Activated CD8-positive, alpha-beta memory T cell treated with anti-CD3 and anti-CD28 coated beads, Interleukin-2, amount 50 U/mL, for 4 hours (primary cell): ENCODE results near the gene SLU7.
"Not testable (repeated sequence)": the region's sequence is repeated elsewhere in the genome, so short reads cannot be mapped to it uniquely, and the experiment has no call there.

Experiments
- DNase-seq: peaks from one replicate; pipeline ENCODE4 v3.0.0-alpha.2; 2020

The SLU7 gene

DNA sequence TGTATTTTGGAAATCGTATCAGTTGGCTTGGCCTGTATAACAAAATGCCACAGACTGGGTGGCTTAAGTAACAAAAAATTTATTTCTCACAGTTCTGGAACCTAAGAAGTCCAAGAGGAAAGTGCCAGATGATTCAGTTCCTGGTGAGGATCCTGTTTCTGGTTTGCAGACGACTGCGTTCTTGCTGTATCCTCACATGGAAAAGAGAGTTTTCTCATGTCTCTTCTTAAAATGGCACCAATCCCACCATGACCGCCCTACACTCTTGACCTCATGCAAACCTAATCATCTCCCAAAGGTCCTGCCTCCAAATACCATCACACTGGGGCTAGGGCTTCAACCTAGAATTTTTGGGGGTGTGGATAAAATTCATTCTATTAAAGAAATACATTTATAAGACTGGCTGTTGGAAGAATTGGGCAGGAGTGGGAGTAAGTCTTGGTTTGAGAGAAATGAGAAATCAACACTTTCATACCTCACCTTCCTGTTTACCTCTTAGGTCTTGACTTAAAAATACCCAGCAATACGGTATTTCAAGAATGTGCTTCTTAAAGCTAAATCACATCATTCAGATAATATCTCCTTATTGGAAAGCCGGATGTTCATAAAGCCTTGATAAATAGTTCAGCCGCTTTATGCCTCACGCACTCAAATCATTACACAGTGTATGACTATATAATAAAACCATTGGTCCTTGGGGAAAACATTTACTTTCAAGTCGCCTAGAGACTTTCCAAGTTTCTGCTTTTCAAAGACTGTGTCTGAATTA is 31.5 kb upstream of the SLU7 start:
- DNase-seq: no peak

DNA sequence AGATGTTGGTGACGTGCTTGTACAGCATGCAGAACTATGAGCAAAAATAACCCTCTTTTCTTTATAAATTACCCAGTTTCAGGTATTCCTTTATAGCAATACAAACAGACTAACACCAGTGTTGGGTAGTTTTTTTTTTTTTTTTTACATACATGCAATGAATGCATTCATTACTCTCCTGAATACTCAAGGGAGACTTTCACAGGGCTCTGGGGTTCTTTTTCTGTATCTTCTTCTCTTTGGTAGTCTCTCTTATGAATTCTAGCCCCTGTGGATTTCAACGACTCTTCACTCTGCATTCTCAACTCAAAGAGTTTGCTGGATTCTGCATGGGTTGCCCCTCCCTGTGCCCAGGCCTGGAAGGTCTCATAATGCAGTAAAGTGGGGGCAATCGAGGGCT is 30.6 kb upstream of the SLU7 start:
- no peak for DNase-seq

DNA sequence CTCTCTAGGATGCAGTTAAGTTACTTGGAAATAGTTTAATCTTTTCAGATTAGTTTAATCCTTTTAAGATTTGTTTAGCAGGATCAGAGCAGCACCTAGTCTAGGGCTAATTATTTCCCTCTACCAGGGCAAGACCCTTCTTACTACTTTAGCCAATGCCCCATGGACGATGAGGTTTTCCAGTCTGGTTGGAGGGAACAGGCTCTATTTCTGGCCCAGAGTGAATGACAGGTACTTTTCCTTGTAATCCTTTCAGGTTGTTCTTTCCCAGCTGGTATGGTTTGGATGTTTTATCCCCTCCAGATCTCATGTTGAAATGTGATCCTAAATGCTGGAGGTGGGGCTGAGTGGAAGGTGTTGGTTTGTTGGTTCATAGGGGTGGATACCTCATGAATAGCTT is 30.0 kb upstream of the SLU7 start:
- DNase-seq: no peak

DNA sequence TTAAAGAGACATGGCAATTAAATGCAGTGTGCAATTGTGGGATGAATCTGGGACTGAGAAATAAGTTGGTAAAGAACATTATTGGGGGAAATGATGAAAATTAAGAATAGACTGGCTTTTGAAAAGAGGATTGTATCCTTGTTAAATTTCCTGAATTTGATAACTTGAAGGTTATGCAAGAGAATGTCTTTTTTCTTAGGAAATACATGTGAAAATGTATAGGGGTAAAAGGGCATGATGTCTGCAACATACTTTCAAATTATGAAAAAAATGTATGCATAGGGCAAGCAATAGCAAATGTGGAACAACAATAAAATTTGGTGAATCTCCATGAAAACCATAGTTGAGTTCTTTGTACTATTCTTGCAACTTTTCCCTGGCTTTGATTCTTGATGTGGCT is 26.9 kb upstream of the SLU7 start:
- no peak for DNase-seq

DNA sequence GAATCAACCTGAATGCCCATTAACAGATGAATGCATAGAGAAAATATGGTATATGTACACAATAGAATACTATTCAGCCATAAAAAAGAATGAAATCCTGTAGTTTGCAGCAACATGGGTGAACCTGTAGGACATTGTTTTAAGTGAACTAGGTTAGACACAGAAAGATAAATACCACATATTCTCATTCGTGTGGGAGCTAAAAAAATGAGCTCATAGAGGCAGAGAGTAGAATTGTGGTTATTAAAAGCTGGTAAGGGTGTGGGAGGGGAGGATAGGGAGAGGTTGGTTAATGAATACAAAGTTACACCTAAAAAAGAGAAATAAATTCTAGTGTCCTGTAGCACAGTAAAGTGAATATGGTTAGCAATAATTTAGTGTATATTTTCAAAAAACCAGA is 26.3 kb upstream of the SLU7 start:
- no peak for DNase-seq

DNA sequence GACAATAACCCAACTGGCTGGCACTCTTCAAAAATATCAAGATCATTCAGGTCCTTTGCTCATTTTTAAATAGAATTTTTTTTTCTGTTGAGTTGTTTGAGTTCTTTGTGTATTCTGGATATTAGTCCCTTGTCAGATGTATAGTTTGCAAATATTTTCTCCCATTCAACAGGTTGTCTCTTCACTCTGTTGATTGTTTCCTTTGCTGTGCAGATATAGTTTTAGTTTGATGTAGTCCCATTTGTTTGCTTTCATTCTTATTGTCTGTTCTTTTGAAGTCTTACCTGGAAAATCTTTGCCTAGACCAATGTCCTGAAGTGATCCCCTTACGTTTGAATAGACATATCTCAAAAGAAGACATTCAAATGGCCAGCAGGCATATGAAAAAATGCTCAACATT is 25.5 kb upstream of the SLU7 start:
- no peak for DNase-seq

DNA sequence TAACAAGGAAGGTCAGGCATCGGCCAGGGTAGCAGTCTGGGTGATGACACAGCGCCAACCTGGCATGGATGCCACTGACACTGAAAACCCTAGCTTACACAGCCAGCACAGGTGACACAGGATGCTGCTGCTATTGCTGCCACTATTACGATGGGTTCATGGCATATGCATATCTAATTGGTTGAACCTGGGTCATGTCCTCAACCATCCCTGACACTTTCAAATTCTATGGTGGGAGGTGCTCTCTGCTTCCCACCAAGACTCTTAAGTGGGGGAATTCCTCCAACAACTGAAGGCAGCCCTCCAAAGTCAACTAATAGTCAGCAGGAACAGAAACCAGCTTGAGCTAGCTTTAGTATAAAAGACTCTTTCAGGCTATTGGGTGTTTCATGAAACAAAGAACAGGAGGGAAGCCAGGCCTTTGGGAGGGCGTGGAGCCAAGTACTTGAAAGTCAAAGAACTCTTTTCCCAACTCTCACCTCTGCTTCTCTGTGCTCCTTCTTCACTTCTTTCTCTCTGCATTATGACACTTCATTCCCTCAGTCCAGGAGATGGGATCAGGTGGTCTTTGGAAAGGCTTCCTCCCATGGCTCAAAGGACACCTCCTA is 24.0 kb upstream of the SLU7 start:
- DNase-seq: no peak

DNA sequence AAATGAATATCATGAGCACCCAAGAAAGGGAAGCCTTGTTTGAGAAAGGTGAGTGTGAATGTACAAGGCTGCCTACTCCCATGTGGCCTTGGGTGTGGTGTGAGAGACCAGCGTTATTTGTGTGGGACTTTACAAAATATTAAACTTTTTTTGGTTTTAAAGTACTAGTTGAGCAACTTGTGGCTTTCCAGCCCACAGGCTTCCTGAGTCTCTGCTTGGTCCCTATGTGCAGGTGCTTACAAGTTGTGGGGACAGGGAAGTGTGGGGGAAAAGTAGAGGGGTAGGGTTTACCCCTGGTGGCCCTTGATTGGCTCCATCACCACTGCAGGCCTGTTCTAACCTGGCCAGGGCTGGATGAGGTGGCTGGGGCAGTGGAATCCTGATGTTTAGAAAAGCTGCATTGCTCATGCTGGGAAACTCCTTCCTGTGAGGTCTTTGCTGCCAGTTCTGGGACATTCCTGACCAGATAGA is 22.5 kb upstream of the SLU7 start:
- no peak for DNase-seq

DNA sequence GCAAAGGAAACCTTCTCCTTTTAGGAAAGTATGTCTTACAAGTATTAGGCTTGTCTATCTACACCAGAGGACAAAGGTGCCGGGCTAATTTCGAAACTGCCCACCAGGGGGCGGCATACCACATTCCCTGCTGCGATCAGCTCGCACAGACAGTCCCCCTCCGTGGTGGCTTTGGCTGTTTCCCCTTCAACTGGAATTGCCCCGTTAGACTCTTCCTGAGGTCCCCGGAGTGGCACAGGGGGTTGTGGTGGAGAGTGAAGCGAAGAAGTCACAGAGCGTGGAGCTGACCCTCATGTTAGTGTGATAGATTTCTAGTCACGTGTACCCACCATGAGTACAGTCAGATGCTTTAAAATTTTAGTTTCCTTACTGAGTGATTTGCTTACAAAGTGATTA is 20.3 kb upstream of the SLU7 start:
- DNase-seq: peak; percentile 94

DNA sequence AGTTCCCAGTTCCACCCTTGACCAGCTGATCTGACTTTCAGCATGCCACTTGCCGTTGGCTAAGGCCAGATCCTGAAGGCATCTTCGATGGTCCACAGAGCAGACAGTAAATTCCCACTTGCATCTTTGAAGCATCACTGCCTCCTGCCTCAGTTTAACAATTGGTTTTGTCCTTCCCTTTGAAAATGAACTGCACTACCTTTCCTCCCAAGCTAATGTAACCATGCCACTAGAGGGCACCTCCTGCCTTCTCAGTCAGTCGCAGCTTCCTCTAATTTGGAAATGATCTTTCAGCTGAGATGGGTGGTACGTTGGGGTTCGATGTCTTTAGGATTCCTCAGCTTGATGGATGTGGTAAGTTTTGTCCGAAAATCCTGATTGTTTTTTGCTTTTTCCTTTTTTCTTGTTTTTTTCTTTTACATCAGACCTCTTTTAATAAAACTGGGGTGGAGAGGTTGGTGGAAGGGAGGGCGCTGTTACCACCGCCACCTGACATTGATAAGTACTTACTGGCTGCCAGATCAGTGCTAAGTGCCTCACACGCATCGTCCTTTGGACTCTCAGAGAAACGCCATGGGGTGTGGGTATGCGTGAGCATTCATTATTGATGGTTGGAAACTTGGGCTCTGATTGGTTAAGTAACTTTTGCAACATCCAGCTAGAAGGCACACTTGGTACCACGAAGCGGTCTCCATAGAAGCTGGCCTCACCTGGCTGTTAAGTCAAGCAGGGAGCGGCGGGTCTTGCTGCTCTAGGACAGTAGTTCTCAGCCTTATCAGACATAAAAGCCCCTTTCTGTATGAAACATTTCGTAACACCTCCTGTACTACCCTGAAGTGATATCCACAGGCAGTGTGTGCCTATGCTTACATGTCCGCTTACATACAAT is 19.7 kb upstream of the SLU7 start:
- peak; percentile 44 for DNase-seq

DNA sequence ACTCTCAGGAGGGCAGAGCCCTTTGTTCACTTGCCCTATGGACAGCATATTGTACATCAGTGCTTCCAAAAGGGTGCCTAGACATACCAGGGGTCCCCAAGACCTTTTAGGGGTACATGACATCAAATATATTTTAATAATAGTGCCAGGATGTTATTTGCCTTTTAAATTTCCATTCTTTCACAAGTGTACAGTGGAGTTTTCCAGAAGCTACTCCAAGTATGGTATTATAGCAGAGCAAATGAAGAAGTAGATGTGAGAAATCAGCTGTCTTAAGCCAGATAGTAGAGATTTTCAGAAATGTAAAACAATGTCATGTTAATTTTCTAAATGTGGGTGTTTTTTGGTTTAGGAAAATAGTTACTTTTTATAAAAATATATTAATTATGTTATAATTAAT is 18.4 kb upstream of the SLU7 start:
- DNase-seq: no peak

DNA sequence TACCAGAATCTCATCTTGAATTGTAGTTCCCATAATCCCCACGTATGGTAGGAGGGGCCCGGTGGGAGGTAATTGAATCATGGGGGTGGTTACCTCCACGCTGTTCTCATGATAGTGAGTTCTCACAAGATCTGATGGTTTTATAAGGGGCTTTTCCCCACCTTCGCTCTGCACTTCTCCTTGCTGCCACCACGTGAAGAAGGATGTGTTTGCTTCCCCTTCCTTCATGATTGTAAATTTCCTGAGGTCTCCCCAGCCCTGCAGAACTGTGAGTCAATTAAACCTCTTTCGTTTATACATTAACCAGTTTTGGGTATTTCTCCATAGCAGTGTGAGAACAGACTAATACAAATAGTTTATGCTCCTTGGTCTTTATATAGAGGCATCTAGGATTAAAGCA is 17.8 kb upstream of the SLU7 start:
- DNase-seq: not testable (repeated sequence)

DNA sequence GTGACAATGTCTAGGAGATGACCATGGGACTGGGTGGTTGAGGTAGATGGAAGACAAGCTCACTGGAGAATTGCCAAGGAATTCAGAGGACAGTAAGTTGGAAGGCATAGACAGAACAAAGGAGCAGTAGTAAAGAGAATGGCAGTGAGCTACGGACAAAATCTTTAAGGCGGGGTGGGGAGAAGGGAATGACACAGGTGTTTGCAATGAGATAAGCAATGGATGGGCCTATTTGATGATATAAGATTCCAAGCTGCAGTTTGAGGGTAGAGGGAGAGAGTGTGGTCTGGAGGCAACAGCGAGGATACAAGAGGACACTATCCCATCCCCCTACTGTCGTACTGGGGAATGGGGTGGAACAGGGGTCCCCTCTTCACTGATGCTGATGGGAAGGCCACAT is 17.1 kb upstream of the SLU7 start:
- DNase-seq: no peak

DNA sequence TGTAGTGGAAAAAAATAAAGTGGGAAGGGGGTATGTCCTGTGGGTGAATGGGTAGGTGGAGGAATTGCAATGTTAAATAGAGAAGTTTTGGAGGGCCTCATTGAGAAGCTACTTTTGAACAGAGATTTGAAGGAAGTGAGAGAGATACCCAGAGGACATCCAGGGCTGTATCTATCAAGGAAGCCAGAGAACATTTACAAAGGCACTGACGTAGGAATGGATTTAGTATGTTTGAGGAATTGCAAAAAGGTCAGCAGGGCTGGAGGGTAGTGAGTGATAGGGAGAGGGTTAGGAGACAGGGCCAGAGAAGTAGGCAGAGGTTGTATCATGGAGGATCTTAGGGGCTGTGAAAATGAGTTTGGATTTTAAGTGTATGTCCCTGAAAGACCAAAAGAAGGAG is 16.7 kb upstream of the SLU7 start:
- no peak for DNase-seq

DNA sequence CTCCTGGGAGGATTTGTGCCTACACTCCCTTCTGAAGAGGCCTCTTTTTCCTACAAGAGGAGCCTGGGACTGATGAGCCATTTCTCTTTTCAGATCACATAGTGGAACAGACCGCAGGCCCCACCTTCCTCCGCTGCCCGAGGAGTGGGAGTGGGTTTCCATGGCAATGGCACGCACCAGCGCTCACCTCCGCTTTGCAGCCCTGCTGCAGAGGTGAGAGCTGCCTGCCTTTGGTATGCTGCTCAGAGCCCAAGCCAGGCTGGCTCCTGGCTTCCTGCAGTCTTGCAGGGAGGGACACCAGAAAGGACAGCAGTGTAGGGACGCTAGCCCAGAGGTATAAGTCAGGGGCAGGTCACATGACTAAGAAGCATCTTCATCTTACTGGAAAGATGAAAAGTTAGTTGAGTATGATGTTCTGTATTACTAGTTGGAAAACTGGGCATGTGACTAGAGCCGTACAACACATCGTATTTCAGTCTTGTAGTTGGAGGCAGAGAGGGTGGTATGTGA is 15.2 kb upstream of the SLU7 start:
- no peak for DNase-seq

DNA sequence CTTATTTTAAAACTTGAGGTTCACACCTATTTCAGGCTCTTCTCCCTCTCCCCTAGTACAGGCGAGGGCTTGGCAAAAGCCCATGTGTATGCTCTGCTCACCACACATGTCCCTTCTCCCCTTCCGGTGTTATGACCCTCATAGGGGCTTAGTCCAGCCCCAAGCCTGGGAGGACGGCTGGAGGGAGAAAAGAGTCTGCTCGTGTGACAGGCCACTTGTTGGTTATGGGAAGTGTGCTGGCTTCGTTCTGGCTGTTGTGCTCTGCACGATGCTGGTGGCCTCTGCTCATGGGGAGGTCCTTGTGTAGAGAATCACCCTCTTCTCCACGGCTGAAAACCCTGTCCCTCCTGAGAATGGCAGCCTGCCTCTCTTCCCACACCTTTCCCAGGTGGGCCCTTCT is 13.9 kb upstream of the SLU7 start:
- no peak for DNase-seq

DNA sequence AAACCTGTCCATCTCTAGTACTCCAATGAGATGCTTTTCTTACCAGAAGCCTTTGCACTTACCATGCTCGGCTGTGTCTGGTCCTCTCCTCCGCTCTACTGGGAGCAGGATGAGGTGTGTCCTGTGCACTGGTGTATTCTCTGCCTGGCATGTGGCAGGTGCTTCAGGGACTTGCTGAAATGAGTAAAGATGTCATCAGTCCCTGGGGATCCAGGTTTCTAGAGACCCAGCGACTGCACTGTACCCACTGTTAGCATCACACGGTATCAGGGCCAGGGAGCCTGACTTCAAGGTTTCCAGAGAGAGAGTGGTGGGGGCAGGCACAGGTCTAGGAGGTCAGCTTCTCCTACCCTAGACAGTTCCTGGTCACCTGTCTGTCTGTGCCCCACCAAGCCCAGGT is 13.3 kb upstream of the SLU7 start:
- no peak for DNase-seq

DNA sequence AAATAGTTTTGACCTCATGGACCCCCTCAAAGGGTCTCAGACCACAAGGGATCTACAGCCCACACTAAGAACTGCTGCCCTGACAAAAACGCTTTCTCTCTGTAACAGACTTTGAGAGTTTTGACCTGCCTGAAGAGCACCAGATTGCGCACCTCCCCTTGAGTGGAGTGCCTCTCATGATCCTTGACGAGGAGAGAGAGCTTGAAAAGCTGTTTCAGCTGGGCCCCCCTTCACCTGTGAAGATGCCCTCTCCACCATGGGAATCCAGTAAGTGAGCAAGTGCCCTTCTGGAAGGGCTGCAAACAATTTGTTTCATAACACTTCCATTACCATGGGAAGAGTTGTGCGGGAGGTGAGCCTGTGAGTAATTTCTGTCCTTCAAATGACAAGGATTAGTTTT is 8.7 kb upstream of the SLU7 start:
- DNase-seq: no peak

DNA sequence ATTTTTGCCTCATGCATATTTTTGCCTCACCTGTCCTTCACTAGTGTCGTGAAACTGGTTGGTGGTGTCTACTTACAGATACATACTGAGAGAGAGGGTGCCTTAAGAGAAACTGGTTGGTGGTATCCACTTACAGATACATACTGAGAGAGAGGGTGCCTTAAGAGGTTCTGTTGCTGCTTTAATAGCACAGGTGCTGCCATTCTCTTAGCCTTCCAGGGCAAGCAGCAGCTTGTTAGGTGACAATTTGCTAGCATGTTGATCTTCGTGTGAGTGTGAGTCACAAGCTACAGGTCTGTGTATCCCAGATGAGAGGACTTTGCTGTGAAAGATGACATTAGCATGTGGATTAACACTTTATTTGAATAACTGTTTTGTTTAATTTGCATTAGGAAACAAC is 4.2 kb upstream of the SLU7 start:
- DNase-seq: no peak

DNA sequence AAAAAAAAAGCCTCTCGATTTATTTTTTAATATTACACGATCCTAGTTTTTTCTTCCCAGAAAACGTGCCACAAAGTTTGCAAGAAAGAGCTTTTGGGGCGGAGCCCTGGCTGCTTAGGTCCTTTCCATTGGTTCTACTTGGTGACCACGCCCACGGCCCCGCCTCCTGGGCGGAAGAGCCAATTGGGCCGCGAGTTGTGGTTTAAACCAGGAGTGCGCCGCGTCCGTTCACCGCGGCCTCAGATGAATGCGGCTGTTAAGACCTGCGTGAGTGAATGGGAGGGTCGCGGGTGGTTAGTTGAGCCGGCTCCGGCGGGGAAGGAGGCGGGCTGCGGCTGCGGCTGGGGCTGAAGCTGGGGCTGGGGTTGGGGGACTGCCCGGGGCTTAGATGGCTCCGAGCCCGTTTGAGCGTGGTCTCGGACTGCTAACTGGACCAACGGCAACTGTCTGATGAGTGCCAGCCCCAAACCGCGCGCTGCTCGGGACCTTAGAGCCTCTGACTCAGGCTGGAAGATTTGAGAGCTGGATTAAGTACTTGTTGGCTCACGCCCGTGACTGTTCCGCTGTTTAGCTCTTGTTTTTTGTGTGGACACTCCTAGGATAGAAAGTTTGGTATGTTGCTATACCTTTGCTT is 2.9 kb upstream of the SLU7 start, which contains the start of gene PTTG1:
PTTG1 (plus strand) TSS at position 231 of the 634 bp plus-strand sequence. CDS start 458 bp downstream, outside the sequence.
- DNase-seq: peak; percentile 89

DNA sequence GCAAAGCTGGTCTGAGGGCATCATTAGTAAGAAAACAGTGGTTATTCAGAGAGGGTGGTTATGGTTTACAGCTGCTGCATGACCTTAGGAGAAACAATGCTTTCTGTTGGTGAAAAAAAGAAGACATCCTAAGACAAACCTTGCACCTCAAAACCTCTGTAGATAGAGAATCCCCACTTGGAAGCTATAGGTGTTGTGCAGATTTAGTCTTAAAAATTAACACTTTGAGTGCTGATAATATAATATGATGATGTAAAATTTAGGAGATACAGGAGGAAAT is 1.4 kb upstream of the SLU7 start:
- DNase-seq: no peak

DNA sequence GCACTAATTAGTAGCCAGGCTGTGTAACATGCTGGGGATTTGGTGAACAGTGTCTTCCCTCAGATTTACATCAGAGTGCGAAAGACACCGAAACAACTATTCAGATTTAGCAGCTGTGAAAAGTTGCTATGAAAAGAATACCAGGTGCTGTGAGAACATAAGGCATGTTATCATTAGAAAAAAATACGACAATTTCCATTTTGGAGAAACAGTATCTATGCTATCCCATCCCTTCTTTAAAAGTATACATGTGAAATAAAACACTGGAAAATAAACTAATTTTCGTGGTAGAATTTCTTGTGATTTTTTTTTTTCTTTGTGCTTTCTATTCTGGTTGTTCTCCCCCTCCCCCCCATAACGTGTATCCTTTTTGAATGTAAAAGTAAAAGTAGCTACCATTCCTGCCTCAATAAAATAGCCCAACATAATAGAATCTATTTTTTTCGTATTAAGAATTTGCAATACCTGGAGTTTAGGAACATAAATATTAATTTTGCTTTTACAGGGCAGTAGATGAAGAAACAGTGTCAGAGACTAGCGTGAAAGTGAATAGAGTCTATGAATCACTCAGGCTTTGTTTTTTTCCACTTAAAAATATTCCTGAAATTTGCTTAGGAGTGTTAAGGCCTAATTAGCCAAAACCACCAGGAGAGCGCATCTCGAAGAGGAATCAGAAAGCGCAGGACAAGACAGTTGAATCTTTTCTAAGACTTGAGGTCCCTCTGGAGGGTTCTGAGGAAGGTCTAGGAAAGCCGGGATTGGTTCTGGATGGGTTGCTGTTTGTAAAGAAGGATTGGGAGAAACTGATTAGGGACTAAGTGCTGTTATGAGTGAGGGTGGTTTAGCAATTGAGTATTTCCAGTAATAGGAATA is 813 bp upstream of the SLU7 start:
- DNase-seq: no peak
